Activated T-cell treated with anti-CD3 and anti-CD28 coated beads for 4 hours (primary cell): Measurements from ENCODE around the gene RGS19.
"Not testable (repeated sequence)": the region's sequence is repeated elsewhere in the genome, so short reads cannot be mapped to it uniquely, and the experiment has no call there.

Experiments used
- DNase-seq: peaks from one replicate; pipeline ENCODE4 v3.0.0-alpha.2; 2020

Gene RGS19, protein sequence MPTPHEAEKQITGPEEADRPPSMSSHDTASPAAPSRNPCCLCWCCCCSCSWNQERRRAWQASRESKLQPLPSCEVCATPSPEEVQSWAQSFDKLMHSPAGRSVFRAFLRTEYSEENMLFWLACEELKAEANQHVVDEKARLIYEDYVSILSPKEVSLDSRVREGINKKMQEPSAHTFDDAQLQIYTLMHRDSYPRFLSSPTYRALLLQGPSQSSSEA

DNA sequence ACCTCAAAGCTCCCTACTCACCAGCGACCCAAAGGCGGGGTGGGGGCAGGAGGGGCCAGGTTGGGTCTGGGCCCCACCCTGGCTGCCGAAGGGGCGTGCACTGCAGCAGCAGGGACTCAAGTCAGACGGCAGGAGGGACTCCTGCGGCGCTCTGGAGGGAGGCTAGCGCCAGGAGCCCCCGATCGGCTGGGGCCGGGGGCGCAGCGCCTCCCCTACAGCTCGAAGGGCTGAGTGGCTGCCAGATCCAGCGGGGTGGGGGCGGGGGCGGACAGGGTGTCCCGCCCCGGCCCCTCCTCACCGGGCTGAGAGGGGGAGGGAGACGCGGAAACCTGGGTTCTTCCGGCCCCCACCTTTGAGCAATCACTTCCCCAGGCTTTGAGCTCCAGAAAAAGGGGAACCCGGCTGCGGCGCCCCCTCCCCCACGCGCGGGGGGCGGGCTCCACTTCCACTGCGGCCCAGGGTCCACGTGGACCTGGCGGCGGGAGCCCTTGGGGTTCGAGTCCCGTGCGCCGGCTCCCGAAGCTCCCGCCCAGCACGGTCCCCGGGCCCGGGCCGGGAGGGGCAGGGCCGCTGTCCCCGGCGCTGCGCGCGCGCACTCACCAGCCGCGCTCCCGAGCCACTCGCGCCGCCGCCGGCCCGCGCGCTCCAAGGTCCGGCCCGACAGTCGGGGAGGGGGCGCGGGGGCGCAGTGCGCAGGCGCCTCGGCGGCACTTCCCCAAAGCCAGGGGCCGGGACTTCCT, at the start of gene RGS19:
Gene RGS19 (minus strand): TSS at position 246 of the 740 bp plus-strand sequence. CDS start 2,632 bp downstream, outside the sequence.
- peak; percentile 57 for DNase-seq

DNA sequence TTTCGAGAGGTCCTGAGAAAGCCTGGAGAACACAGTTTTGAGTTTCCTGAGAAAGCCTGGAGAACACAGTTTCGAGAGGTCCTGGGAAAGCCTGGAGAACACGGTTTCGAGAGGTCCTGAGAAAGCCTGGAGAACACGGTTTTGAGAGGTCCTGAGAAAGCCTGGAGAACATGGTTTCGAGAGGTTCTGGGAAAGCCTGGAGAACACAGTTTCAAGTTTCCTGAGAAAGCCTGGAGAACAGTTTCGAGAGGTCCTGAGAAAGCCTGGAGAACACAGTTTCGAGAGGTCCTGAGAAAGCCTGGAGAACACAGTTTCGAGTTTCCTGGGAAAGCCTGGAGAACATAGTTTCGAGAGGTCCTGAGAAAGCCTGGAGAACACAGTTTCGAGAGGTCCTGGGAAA, 44.2 kb upstream of the RGS19 start:
- DNase-seq = not testable (repeated sequence)

DNA sequence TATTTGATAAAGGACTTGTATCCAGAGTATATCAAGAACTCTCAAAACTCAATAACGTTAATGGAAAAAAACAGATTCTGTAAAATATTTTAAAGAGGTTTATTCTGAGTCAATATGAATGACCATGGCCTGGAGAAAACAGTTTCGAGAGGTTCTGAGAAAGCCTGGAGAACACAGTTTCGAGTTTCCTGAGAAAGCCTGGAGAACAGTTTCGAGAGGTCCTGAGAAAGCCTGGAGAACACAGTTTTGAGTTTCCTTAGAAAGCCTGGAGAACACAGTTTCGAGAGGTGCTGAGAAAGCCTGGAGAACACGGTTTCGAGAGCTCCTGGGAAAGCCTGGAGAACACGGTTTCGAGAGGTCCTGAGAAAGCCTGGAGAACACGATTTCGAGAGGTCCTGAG, 43.6 kb upstream of the RGS19 start:
- not testable (repeated sequence) for DNase-seq

DNA sequence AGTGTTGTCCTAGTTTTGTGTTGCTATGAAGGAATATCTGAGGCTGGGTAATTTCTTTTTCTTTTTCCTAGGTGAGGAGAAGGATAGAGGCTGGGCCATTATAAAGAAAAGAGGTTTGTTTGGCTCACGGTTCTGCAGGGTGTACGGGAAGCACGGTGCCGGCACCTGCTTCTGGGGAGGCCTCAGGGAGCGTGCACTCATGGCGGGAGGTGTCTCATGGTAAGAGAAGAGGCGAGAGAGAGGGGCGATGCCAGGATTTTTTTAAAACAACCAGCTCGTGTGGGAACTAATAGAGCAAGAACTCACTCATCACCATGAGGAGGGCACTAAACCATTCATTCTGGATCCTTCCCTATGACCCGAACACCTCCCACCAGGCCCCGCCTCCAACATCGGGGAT, 42.3 kb upstream of the RGS19 start:
- DNase-seq = no peak

DNA sequence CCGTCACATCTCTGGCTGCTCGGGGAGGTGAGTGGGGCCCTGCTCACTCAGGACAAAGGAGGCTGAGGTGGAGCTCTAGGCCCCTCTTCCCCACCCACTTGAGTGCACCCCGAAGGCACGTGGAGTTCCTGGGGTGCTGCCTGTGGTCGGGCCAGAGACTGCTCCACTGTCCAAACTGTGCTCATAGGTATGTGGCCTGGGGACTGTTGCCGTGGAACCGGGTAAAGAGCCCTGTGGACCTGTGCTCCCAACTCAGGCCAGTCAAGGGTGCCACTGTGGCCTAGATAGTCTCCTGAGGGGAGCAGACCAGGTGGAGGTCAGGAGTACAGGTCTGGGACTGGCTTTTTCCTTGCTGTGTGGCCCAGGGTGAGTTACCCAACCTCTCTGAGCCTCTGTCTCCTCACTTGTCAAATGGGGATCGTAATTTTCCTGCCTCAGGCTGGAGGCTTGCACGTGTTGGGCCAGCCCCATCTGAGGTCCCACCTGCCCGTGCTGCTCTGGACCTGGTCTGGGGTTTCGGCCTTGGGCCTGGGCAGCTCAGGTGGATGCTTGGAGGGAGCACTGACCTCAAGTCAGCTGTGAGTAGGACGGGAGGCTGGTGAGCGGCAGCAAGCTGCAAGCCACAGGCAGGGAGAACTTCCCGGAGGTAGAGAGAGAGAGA, 40.5 kb upstream of the RGS19 start:
- no peak for DNase-seq

DNA sequence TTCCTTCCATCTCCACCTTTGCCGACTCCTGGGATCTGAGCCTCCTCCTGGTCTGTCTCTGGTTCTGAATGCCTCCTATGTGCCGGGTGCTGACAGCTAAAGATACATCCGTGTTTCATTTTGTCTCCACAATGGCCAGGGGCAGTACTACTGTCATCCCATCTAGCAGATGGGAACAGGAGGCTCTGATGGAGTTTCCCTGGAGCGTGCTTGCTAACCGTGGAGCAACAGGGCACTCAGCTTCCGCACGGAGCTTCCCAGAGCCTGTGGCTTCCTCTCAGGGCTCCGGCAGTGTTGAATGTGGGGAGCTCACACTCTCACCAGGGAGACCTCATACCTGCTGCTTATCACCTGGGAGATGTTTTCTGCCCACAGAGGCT, 40.0 kb upstream of the RGS19 start:
- no peak for DNase-seq

DNA sequence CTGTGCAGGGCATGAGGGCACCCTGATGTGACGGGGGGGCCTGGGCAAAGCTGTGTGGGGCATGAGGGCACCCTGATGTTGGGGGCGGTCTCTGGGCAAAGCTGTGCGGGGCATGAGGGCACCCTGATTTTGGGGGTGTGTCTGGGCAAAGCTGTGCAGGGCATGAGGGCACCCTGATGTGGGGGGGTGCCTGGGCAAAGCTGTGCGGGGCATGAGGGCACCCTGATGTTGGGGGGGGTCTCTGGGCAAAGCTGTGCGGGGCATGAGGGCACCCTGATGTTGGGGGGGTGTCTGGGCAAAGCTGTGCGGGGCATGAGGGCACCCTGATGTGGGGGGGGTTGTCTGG, 38.1 kb upstream of the RGS19 start:
- not testable (repeated sequence) for DNase-seq

DNA sequence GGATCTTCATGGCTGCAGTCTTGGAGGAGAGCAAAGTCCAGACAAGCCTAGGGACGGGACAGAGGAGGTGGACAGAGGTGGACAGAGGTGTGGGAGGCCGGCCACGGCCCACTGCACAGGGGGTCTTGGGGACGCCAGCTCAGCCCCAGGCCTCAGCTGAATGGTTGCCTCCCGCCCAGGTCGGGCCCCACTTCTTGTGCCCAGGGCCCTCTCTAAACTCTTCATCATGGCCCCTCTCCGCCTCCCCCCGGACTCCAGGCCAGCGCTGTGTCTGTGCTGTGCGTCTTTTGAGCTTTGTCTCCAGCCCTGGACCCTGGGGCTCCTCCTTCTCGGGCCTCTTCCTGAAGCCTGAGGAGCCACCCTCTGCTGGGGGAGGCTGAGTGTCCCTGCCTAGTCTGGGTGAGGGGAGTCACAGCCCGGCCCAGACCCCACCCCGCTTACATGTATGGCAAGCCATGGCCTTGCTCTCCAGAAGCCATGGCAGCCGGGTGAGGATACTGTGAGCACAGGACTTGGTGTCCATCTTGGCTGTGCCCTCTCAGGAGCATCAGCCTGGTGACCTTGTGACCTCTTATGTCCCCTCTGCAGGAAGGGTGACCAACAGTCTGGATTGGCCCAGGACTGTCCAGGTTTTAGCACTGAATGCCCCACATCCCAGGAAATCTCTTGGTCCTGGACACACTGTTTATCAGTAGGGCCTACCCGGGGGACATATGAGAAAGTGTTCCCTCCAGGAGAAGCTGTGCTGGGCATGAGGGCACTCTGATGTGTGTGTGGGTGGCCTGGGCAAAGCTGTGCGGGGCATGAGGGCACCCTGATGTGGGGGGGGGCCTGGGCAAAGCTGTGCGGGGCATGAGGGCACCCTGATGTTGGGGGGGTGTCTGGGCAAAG, 37.5 kb upstream of the RGS19 start:
- no peak for DNase-seq

DNA sequence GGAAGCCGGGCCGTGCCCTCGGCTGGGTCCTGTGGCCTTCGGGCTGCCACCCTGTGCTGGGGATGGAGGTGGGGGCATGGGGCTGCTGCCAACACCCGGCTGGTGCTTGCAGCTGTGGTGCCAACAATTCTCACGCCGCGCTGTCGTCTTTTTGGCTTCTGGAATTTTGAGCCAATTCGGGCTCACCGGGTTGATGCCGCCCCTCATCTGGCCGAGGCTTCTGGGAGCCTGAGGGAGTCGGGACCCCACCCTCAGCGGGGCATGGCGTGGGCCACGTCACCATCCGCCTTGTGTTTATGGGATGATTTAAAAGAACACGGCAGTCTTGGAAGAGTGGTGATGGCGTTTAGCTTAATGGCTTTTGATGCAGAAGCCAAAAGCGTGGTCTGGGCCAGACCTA, 36.7 kb upstream of the RGS19 start:
- DNase-seq = no peak

DNA sequence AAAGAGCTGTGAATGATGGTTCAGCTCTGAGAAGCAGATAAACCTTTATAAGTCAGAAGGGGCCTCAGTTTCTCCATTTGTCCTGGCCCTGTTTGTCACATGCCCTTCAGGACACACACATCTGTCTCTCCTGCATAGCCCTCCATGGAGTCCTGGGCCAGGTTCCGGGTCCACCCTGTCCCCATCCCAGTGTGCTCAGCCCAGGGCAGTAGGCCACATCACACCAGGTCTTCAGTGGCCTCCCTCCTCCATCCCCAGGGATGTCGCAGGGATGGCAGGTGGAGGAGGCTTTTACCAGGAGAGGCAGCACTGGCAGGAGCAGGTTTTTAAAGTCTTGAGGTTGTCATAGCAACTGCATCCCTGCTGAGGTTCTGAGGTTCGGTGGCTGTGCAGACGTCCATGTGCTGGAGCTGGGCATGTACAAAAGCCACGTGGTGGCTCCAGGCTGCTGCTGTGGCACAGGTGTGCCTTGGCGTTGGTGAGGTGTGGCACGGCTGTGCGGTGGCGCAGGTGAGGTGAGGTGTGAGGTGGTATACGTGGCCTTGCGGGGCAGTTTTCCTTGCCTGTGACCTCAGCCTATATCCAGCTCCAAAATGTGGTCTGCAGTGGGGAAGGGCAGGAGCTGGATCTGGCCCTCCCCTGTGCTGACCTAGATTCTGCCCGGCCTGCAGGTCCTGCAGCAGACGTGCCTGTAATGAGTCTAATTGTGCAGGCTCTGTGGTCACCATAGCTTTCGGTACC, 36.0 kb upstream of the RGS19 start:
- no peak for DNase-seq

DNA sequence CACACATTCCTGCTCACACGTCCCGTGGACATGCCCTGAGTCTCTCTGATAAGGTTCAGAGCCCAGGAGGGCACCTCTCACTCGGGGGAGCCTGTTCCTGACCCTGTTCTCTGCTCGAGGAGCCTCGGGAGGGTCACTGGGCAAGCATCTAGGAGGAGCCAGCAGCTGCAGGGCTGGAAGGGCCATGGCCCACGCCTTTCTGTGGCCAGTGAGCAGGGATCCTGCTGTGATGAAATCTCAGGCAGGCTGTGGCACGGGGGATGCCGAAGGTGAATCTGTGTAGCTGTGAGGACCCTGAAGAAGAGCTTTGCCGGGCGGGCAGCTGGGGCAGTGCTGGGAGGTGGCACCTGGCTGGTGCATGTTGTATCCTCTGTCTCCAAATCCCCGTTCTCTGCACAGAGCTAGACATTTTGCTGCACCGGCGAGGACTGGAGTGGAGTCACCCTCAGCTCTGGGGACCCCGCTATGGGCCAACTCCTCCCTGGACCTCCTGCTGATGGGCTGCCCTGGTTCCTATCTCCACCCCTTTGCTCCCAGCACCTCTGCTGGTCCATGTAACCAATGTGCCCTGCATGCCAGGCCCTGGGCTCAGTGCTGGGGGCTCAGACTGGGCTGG, 35.1 kb upstream of the RGS19 start:
- no peak for DNase-seq

DNA sequence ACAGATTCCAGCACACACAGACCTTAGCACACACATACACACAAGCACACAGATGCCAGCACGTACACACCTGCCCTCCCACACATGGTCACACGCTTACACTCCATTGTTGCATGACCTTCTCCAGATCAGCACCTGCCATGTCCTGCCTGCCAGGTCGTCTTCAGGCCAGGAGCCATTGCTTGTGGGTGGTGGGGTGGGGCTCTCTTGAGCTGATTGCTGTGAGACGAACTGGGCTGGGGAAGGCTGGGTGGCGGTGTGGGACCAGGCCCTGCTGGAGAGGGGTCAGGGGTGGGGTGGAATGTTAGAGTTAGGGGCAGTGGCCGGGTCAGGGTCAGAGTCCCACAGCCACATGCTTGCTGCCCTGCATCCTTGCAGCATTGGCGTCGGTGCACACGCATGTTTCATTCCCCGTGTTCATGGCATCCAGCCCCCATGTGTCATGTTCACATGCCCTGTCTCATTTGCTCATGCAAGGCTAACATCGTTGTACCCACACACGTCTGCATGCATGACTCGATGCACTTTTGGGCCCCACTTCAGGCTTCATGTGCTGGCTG, 34.6 kb upstream of the RGS19 start:
- no peak for DNase-seq

DNA sequence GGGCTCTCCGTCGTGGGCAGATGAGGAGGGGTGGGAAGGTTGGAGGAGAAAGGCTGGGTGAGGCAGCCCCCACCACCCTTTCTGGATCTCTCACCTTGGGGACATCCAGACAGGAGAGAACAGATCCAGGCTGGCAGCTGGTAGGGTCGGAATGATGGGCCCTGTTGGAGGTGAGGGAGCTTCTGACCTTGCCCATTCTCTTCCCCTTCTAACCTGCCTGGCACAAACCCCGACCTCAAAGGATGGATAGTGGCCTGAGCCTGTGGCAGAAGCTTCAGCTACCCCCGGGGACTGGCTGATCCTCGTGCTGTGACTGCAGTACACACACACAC, 34.1 kb upstream of the RGS19 start:
- no peak for DNase-seq

DNA sequence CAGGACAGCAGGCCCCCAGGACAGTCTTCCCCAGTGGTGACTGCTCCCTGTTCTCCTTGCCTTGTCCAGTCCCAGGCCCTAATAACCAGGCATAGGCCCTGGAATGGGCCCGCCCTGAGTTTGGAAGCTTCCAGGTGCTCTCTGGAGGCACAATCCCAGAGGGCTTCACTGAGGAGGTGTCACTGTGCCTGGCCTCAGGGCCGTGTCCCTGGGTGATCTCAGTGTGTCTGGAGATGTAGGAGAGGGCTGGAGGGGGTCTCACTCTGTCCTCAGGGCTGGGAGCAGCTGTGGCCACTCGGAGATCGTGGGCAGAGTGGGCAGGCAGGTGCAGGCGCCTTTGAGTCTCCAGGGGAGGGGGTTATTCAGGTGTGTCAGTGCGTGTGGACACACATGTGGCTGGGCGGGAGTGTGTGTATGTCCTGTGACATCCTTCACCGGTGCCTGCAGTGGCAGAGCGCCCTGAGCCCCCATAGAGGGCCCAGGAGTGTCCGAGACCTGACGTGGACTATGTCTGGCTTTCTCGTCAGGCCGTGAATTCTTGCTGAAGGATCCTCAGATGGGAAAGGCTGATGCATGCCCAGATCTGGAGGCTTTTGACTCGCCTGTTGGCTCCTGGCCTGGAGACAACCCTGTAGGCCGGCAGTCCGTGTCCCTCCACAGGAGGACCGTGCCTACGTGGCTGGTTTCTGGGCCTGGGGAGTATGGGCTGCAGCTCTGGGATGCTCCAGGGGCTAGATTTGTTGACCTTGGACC, 33.5 kb upstream of the RGS19 start:
- no peak for DNase-seq

DNA sequence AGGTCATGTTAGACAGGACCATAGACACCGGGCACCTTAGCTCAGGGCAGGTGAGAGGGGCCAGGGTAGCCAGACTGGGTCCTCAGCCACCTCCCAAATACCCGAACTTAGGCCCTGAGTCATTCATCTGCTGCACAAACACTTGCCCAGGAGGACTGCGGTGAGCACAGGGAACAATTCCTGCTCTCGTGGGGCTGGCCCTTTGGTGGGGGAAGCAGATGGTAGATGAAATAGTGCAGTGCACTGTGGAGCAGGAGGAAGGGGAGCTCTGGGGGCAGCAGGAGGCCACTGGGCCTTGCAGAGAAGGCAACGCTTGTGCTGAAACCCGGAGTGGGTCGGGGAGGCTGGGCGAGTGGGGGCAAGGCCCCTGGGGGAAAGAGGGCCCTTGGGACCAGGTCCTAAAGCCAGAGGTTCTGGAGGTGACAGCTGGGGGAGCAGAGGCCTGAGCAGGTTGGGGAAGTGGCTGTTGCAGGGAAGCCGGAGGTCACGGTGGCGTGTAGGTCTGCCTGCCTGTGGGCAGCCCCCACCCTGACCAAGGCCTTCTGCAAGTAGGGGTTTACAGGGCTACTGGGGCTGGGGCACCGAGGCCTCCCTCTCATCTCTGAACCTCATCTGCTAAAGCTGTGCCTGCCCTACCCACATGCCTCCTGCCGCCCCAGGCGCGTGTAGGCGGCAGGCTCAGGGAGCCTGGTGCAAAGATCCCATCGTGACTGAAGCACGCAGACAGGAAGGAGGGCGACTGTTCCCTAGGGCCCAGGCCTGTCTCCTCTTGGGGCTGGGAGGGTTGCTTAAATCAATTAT, 32.7 kb upstream of the RGS19 start:
- DNase-seq = no peak

DNA sequence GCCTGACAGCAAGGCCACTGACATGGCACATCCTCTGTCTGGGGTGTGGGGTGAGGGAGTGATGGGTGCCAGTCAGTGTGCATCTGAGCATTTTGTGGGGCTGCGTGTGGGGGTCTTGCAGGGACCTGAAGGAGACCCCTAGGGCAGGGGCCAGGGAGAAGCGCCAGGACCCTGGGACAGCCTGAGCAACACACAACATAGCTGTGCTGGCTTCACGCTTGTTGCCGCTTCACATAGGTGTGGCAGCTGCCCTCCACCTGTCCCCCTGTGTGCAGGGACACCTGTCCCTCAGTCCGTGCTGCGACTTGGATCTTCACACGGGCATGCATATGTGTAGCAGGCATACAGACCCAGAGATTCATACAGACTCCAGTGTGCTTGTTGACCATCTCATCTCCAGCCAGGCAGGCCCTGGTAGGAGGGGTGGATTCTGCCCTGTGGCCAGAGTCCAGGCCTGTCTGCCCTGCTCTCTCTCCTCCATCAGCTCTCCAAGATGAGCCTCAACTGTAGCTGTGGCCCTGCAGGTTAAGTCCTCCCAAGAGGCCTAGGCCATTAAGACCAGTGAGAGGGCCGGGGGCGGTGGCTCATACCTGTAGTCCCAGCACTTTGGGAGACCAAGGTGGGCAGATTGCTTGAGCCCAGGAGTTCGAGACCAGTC, 31.2 kb upstream of the RGS19 start:
- DNase-seq = no peak

DNA sequence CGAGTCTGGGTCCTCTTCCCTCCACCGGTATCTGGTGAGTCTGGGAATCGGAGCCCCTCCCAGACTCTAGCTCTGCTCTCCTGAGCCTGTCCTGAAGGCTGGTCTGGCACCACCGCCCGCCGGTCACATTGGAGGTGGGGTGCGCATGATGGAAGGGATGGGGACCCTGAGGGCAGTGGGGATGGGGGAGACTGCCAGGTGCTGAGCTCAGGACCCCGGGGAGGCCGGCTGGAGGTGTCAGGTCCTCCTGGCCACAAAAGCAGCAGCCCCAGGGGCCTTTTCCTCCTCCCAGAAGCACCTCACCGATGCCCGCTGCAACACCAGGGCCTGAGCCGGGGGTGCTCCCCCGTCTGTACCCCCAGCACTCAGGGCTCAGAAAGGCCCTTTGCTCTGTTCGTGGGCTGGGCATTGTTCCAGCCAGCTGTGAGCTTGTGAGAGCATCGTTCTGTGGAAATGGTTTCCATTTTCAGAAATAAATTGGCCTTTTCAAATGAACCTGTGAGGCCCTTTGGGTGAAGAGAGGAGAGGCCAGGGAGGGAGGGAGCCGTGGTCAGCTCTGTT, 30.6 kb upstream of the RGS19 start:
- DNase-seq = no peak

DNA sequence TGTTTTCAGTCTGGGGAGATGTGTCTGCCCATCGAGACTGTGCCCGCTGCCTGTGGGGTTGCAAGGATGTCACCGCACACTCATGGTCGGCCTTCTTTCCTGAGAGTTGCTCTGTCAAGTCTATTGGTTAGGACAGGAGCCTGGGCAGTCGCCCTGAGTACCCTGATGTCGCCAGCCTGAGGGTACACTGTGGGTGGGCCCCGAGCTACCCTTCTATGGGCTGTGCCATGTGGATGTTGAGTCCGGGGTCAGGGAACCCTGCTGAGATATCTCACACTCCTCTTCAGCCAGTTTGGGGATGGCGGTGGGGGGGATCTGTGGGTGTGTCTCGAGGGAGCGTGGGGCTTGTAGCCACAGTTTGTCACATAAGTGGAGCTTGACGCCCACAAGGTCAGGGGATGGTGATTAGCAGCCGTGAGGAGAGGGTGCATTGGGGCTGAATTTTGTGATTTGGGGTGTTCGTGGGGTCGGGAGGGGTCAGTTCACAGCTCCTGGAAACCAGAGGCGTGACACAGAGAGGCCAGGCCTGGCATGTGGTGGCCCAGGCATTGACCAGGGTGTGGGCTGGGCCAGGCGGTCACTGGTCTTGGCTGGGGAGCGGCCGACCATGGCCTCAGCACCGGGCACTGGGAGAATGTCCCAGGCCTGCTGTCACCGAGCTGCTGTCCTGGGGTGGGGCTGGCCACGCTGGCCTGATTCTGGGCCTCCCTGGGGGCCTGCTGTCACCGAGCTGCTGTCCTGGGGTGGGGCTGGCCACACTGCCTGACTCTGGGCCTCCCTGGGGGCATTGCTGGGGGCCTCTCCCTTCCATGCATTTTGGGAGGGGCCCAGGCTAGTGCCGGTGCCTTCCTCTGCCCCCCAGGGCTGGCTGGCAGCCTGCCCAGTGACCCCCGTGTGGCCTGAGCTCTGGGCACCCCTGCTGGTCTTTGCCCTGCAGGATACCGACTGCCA, 29.7 kb upstream of the RGS19 start:
- no peak for DNase-seq
